OCI-LY7 (cell line): ENCODE data around the gene COCH.

Experiments used
- CTCF ChIP-seq: fragments of 200-600 bp; sonication (generic); conservative IDR thresholded peaks from 2 replicates; pipeline ENCODE4 v1.5.1; 2014; ENCODE audit warnings: mild to moderate bottlenecking, antibody characterized with exemption, low read length, moderate library complexity, mixed read lengths
- EZH2phosphoT487 ChIP-seq: fragments of 200-600 bp; sonication (generic); IDR thresholded peaks from 2 replicates; pipeline ENCODE4 v1.6.1; 2018; ENCODE audit warnings: low read depth, borderline replicate concordance, mild to moderate bottlenecking, mixed run types, antibody characterized with exemption, low read length, moderate library complexity, mixed read lengths

- TF ChIP-seq CTCF: no peak
- TF ChIP-seq EZH2phosphoT487: no peak
Observed at GRCh38 chr14:30834353-30834752, 40.0 kb upstream of the COCH start.
